GM12874 (cell line): Measurements from ENCODE around the gene CTIF.

Source experiments
- CTCF ChIP-seq: IDR thresholded peaks from 2 replicates; pipeline ENCODE4 v1.5.1; 2011; ENCODE audit warnings: low read depth, mild to moderate bottlenecking, control low read depth, low read length, moderate library complexity; ENCODE audit not compliant: insufficient read depth

Gene CTIF

GRCh38 chr18:48676756-48677368, 138.0 kb downstream of the CTIF start:
- TF ChIP-seq CTCF, result peak; percentile 80

GRCh38 chr18:48678237-48679115, 139.6 kb downstream of the CTIF start:
- TF ChIP-seq CTCF, result no peak

- no peak for TF ChIP-seq CTCF
These were observed 140.4 kb downstream of the CTIF start for GRCh38 chr18:48679236-48679635.

- no peak for TF ChIP-seq CTCF
These were observed 141.8 kb downstream of the CTIF start for GRCh38 chr18:48680339-48681250.

- no peak for TF ChIP-seq CTCF
These were observed 143.9 kb downstream of the CTIF start for GRCh38 chr18:48682768-48683167.

- no peak for TF ChIP-seq CTCF
These were observed 144.4 kb downstream of the CTIF start for GRCh38 chr18:48683197-48683596.

- TF ChIP-seq CTCF, result no peak
These were observed 144.8 kb downstream of the CTIF start for GRCh38 chr18:48683661-48684060.
